ENCODE measurements around the gene ACBD6. TPM values are rescaled to one million over a fixed set of nuclear protein-coding genes. Genes with fewer than 3 reads are reported as not detected.
"Not testable (repeated sequence)": the region's sequence is repeated elsewhere in the genome, so short reads cannot be mapped to it uniquely, and the experiment has no call there.

Gene ACBD6
- total and polyA plus RNA-seq, 2 of the 4 experiments (the other 2 are of a cell fraction): 52.5 to 59.1 TPM

DNA sequence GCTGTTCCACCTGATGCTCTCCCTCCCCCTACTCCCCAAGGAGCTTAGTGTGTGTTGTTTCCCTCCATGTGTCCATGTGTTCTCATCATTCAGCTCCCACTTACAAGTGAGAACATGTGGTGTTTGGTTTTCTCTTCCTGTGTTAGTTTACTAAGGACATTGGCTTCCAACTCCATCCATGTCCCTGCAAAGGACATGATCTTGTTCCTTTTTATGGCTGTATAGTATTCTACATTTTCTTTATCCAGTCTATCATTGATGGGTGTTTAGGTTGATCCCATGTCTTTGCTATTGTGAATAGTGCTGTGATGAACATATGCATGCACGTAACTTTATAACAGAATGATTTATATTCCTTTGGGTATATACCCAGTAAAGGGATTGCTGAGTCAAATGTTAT is 81.2 kb downstream of the ACBD6 start:
- H2BK5ac ChIP-seq (ENCODE audit: low read depth, low read length, poor library complexity, severe bottlenecking); H3K9ac ChIP-seq (ENCODE audit: low read depth, low read length); H2BK15ac ChIP-seq (ENCODE audit: low read depth, low read length); H3K36me3 ChIP-seq (ENCODE audit: control insufficient read depth, insufficient read depth, low read length); H2BK120ac ChIP-seq (ENCODE audit: low read depth, low read length); POLR2A ChIA-PET (ENCODE audit: unreplicated experiment); H3K27me3 ChIP-seq (ENCODE audit: control insufficient read depth, insufficient read depth, low read length); H3K9me3 ChIP-seq (ENCODE audit: control insufficient read depth, insufficient read depth, low read length); H2AK5ac ChIP-seq (ENCODE audit: low read depth, low read length); H3K14ac ChIP-seq (replicated peaks; ENCODE audit: low read depth, low read length); H2AFZ ChIP-seq (replicated peaks; ENCODE audit: low read length, poor library complexity); H3K4me3 ChIP-seq (ENCODE audit: insufficient read depth, low read depth, low read length); H3K4me1 ChIP-seq (ENCODE audit: control insufficient read depth, insufficient read depth, low read length); H3K27ac ChIP-seq (ENCODE audit: insufficient read depth, low read length); H3K9me1 ChIP-seq (ENCODE audit: insufficient read depth, low read length); H3K4me2 ChIP-seq (ENCODE audit: low read depth, low read length); H4K91ac ChIP-seq (ENCODE audit: insufficient read depth, low read depth, low read length); BruUV-seq (replicated peaks); H4K5ac ChIP-seq (ENCODE audit: low read depth, low read length); H3K18ac ChIP-seq (ENCODE audit: low read depth, low read length); H3K4ac ChIP-seq (ENCODE audit: low read depth, low read length); dilution Hi-C loops (cut with HindIII; ENCODE audit: low sequenced_read_pairs, unreplicated experiment); H2AK9ac ChIP-seq (replicated peaks; ENCODE audit: low read depth, low read length, poor library complexity); H2BK20ac ChIP-seq (ENCODE audit: low read depth, low read length); H3K23ac ChIP-seq (ENCODE audit: low read depth, low read length); intact Hi-C loops (cut with micrococcal nuclease); ATAC-seq (ENCODE audit: low read depth); DNase-seq; H3K56ac ChIP-seq (ENCODE audit: extremely low read depth, insufficient read depth, low read length); H4K8ac ChIP-seq (ENCODE audit: low read depth in 2 of 2, low read length in 2 of 2): not testable (repeated sequence)
- WGBS, 2 experiments (ENCODE audit: extremely low coverage in 2 of 2, insufficient read length in 1 of 2): no CpG with 5 or more reads among the region's 1 CpG
- CTCF ChIA-PET: interaction anchor here (0.6 kb wide), 1 partner anchor 48 kb away, joined by 4 read pairs; no protein-coding TSS in a partner anchor
- in situ Hi-C loops (cut with MboI; ENCODE audit: low sequenced_read_pairs): loop anchor here (25.0 kb wide), 1 partner anchor 559 kb away; no protein-coding TSS in a partner anchor
- peaks cover 11 to 13% of the 10 kb centered on the region in 2 experiments for H3K79me1 ChIP-seq (ENCODE audit: low read depth in 1 of 2, low read length in 2 of 2)
- peaks cover 13% of the 10 kb centered on the region; the same call in 1 of the 2 replicates for H4K20me1 ChIP-seq (ENCODE audit: insufficient read depth, low read length)
